IPS-11a (cell line): ENCODE measurements around the gene ARID4B.

Source experiments
- H3K4me3 ChIP-seq: one replicate; pipeline ENCODE4 v1.5.1; 2013; ENCODE audit warnings: low read depth, low read length, control low read depth

The ARID4B gene

GRCh38 chr1:235129774-235130570 is 198.0 kb downstream of the ARID4B start:
- no peak overlapping the region for H3K4me3 ChIP-seq

GRCh38 chr1:235128456-235129328 is 199.3 kb downstream of the ARID4B start, which contains the start of gene TOMM20:
Gene TOMM20, minus strand, starts transcription at chr1:235128837. Its CDS starts 122 bp downstream, at chr1:235128715.
- H3K4me3 ChIP-seq: peak within 1 kb of the TSS; percentile 85

- H3K4me3 ChIP-seq: peak overlapping the region; percentile 85
Measured at GRCh38 chr1:235127732-235128455, 200.1 kb downstream of the ARID4B start.

- H3K4me3 ChIP-seq: peak overlapping the region; percentile 85
Measured at GRCh38 chr1:235127203-235127602, 200.8 kb downstream of the ARID4B start.

GRCh38 chr1:235124665-235125064 is 203.3 kb downstream of the ARID4B start:
- H3K4me3 ChIP-seq: no peak overlapping the region

GRCh38 chr1:235124111-235124510 is 203.9 kb downstream of the ARID4B start:
- H3K4me3 ChIP-seq: no peak overlapping the region

GRCh38 chr1:235122348-235122747 is 205.6 kb downstream of the ARID4B start:
- H3K4me3 ChIP-seq: no peak overlapping the region
